Measurements from ENCODE around the gene CTDSPL. TPM values are rescaled to one million over a fixed set of nuclear protein-coding genes. Genes with fewer than 3 reads are reported as not detected.

CTDSPL gene
- total RNA-seq, 2 donors from 2014 or later: 75.5 to 80.0 TPM

GRCh38 chr3:37905987-37906674 lies 44.5 kb downstream of the CTDSPL start:
- peak; percentile 34 for ATAC-seq

DNA sequence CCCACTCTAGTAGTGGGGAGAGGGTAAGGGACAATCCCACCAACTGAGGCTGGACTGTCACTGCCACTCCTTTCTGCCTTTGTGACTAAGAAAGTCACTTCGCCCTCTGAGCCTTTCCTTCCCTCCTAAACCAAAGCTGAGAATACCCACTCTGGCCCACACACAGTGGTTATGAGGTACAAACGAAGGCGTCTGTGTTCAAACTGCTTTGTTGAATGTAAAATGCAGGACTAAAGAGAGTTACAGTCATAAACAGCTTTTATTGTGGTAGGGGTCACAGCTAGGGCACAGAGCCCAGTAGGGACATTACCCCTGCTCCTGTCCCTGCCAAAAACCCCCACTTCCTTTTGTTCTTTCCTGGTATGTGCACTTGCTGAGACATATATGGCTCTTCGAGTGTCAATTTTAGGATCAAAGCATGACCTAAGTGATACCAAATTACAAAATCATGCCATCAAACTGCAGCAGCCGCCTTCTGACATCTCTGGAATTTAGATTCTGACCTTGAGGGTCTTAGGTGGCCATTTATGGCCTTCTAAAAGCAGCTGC lies 45.1 kb downstream of the CTDSPL start:
- ATAC-seq: peak; percentile 3
- no peak for DNase-seq
- intact Hi-C loops (cut with DNase I, micrococcal nuclease): no loop called here

More at GRCh38 chr3:37905987-37906674, 44.5 kb downstream of the CTDSPL start:
- no peak for DNase-seq
- intact Hi-C loops (cut with DNase I, micrococcal nuclease): no loop called here

- ATAC-seq (no peak), DNase-seq (no peak)
- intact Hi-C loops (cut with DNase I, micrococcal nuclease): no loop called here
Measured at GRCh38 chr3:37907371-37907770, 45.7 kb downstream of the CTDSPL start.

GRCh38 chr3:37907906-37908305 lies 46.2 kb downstream of the CTDSPL start:
- intact Hi-C loops (cut with DNase I, micrococcal nuclease): no loop called here
- ATAC-seq: no peak
- no peak for DNase-seq

DNA sequence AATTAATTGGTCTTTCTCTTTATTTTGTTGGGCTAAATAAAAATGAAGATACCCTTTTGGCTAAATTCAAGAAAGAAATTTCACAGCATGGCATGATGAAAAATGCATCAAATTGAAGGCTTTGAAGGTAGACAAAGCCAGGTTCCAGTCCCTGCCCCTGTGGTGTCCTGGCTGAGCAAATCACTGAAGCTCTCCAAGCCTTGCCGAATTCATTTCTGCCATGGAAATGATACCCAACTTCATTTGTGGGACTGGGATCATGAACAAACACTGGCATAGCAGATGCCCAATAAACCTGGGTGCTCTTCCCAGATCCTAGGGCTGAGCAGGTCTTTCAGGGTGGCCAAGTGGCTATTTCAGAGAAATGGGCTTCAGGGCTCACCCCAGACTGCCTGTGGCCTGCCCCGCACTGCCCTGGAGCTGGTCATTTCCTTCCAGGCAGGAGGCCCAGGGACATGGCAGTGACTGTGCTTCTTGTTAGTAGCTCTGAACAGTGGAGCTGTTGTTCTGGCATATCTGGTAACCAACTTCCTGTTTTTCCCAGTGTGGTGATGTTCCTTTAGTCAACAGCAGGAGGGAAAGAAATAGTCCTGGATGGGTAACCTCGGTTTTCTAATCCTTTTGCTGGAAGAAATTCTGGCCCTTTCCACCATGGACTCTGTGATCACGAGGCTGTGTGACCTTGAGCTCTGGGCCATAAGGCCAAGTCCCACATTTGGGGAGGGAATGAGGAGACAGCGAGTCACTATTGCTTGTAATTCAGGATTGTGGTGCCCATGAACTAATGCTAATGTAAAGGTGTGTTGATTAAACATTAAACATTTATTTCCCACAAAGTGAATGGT lies 47.6 kb downstream of the CTDSPL start:
- peak; percentile 51 for ATAC-seq
- DNase-seq: peak in 1 of 2 donors; percentile 51
- intact Hi-C loops (cut with DNase I, micrococcal nuclease): no loop called here

DNA sequence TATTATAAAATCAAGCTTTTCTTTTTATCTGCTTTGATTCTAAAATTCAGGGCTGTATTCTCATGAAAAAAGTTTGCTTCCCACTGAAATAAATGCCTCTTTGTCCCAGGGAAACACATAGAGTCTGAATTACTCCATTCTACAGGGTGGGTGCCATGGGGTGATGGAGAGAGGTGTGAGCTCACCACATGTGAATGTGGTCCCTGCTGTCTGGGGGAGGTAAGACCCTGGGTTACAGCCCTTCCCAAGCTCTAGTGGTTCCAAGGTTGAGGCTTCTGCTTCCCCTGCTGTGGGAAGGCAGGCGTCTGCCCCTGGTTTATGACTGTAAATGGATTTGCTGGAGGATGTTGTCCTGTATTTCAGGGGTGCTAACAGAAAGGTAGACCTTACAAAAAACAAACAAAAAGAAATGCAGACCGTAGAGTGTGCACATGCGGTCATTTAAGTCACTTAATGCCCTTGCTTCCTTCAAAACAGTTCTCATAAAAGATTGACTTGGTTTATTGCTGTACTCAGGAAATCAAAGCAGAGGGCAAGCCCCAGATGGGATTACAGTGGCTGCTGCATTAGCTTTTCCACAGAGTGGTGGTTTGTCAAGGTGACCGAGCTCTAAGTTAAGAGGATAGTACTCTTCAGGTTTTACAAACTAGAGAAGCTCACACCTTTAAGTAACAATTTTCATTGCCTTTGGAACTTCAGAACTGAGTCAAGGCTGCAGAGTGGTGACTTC lies 49.2 kb downstream of the CTDSPL start:
- peak; percentile 87 for ATAC-seq
- DNase-seq: no peak
- intact Hi-C loops (cut with DNase I, micrococcal nuclease): no loop called here

GRCh38 chr3:37912052-37912733 lies 50.5 kb downstream of the CTDSPL start:
- ATAC-seq (peak; percentile 46), DNase-seq (no peak)
- intact Hi-C loops (cut with DNase I, micrococcal nuclease): no loop called here

DNA sequence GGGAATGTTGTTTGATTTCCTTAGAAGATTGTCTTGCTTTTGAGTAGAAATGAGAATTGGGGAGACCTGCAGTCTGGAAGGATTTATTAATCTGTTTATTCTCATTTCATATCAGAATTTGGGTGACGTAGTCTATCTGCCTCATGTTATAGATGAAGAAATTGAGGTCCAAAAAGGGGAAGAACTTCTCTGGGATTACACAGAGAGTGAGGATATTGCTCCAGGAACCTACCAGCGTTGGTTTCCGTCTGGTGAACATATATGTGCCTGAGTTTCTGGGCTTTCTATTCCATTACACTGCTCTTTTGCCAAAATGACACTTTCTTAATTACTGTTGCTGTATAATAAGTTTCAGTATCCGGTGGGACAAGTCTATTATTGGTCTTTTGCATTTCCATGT lies 51.8 kb downstream of the CTDSPL start:
- DNase-seq (no peak), ATAC-seq (no peak)
- intact Hi-C loops (cut with DNase I, micrococcal nuclease): no loop called here

- ATAC-seq: no peak
- no peak for DNase-seq
- intact Hi-C loops (cut with DNase I, micrococcal nuclease): no loop called here
Measured at GRCh38 chr3:37916685-37917084, 55.0 kb downstream of the CTDSPL start.

- ATAC-seq (no peak), DNase-seq (no peak)
- intact Hi-C loops (cut with DNase I, micrococcal nuclease): no loop called here
Measured at GRCh38 chr3:37918627-37919026, 56.9 kb downstream of the CTDSPL start.

DNA sequence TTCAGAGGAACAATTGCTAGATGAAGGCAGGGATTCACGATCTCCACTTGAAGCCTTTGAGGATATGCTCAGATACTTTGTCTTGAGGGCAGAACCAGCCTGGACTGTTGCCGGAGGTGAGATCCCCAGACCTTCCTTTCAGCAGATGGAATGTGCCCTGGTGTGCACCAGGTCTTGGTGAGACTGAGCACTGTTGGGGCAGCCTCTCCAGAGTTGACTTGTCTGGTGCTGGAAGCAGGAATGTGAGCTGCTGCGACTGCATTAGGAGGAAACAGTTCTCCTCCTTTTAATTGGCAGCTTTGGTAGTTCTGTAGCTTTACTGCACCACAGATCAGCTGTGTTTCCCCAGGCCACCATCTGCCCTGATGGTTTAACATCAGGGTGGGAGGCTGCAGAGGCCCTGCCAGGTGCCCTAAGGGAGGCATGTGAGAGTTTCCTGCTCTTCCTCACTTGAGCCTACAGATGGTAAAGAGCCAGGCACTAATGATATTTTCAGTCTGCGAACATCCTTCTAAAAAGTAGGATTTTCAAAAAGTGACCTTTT lies 58.5 kb downstream of the CTDSPL start:
- ATAC-seq (no peak), DNase-seq (no peak)
- intact Hi-C loops (cut with DNase I, micrococcal nuclease): no loop called here

- no peak for ATAC-seq
- no peak for DNase-seq
- intact Hi-C loops (cut with DNase I, micrococcal nuclease): no loop called here
Measured at GRCh38 chr3:37921025-37921424, 59.3 kb downstream of the CTDSPL start.

DNA sequence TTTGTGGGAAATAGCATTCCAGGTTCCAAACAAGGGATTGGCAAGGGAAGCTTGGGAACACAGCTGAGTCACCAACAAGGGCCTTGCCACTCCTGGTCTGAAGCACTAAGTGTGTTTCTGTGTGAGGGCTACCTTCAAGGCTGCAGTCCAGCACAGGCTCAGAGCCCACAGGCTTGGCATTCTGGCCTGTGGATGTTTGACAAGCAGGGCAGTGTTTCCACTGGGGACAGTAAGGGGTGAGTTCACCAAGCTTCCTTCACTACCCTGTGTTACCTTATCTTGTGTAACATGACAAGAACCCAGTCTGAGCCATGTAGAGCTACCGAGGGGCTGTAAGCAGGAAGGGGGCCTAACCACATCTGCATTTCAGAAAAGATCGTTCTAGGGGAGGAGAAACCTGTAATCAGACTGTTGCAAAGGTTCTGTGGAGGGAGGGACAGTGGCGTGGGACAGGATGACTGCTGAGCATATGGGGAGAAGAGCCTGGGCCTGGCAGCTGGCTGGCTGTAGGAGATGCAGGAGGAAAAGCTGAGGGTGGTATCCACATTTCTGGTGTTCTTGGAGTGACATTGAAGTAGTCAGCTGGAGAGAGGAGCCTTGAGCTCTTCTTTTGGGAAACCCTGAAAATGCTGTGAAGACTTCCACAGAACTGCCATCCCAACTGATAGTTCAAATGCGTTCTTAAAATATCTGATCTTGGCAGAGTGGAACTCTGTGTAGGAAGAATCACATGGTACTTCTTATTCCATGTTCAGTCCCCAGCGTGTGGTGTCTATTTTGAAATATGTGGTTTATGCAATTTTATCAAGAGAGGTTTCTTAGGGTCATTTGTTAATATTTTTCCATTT lies 61.3 kb downstream of the CTDSPL start:
- intact Hi-C loops (cut with DNase I, micrococcal nuclease): no loop called here
- peak; percentile 26 for ATAC-seq

GRCh38 chr3:37923569-37924040 lies 61.9 kb downstream of the CTDSPL start:
- DNase-seq: no peak
- ATAC-seq: no peak
- intact Hi-C loops (cut with DNase I, micrococcal nuclease): no loop called here

More for the DNA sequence above, 61.3 kb downstream of the CTDSPL start:
- no peak for DNase-seq

- ATAC-seq (no peak), DNase-seq (no peak)
- intact Hi-C loops (cut with DNase I, micrococcal nuclease): no loop called here
Measured at GRCh38 chr3:37924453-37924852, 62.8 kb downstream of the CTDSPL start.

DNA sequence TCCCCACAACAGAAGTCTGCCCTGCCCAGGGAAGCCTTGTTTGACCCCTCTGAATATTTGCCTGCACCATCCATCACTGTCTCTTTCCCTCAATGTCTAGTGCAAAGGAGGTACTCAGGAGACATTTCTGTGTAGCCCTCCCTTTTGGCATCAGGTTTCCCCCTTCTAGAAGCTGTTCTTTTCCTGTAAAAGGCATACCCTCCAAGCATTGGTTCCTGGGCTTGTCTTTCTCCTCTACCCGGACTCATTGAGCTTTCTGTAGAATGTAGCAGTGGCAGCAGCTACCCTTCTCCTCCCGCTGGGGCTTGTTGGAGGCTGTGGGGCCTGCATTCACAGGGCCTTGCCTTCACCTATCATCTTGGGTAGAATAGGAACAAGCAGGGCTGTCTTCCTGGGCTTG lies 63.5 kb downstream of the CTDSPL start:
- ATAC-seq (no peak), DNase-seq (no peak)
- intact Hi-C loops (cut with DNase I, micrococcal nuclease): no loop called here

DNA sequence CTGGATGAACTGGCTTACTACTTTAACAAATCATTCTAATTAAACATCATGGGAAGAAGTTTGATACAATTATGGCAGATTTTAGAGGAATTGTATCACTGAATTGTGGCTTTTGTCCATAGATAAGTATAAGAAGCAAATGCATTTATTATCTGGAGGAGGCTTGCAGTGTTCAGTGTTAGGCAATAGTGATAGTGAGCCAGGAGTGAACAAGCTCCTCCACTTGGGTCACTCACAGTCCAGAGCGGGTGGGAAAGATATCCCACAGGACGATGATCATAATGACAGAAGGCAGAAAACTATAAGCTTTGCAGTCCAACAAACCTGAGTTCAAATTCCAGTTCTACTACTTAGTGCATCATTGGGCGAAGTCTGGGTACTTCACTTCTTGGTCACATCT lies 64.9 kb downstream of the CTDSPL start:
- DNase-seq (no peak), ATAC-seq (peak; percentile 63)
- intact Hi-C loops (cut with DNase I, micrococcal nuclease): no loop called here

DNA sequence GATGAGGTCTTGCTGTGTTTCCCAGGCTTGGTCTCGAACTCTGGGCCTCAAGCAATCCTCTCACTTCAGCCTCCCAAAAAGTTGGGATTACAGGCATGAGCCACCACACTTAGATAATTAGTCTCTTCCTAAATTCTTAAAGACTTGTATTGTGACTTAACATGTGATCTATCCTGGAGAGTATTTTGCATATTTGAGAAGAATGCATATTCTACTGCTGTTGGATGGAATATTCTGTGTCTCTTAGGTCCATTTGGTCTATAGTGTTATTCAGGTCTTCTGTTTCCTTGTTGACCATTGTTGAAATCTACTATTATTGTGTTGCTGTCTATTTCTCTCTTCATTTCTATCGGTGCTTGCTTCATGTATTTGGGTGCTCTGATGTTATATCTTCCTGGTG lies 68.8 kb downstream of the CTDSPL start:
- ATAC-seq: no peak
- intact Hi-C loops (cut with DNase I, micrococcal nuclease): no loop called here

More for the DNA sequence above, 68.8 kb downstream of the CTDSPL start:
- no peak for DNase-seq

Data from left colon (tissue), 2 donors.